HG02938 (cell line): ENCODE data around the gene PTPRG.

ENCODE experiments used
- ATAC-seq: cut with Tn5 transposase; IDR thresholded peaks from one replicate; pipeline ENCODE4 v1.9.1; 2021; ENCODE audit warnings: mild to moderate bottlenecking, moderate library complexity; ENCODE audit not compliant: unreplicated experiment

PTPRG gene

GRCh38 chr3:61616586-61616985 lies 55.2 kb downstream of the PTPRG start:
- no peak for ATAC-seq

- ATAC-seq = no peak
Measured at GRCh38 chr3:61617041-61617440, 55.7 kb downstream of the PTPRG start.

GRCh38 chr3:61617651-61618050 lies 56.3 kb downstream of the PTPRG start:
- no peak for ATAC-seq

- ATAC-seq = no peak
Measured at GRCh38 chr3:61618231-61618630, 56.9 kb downstream of the PTPRG start.

- ATAC-seq = no peak
Measured at GRCh38 chr3:61618871-61619270, 57.5 kb downstream of the PTPRG start.

- ATAC-seq = no peak
Measured at GRCh38 chr3:61620073-61620472, 58.7 kb downstream of the PTPRG start.

- no peak for ATAC-seq
Measured at GRCh38 chr3:61624300-61624699, 62.9 kb downstream of the PTPRG start.

- ATAC-seq = no peak
Measured at GRCh38 chr3:61625429-61625828, 64.1 kb downstream of the PTPRG start.

GRCh38 chr3:61626484-61626883 lies 65.1 kb downstream of the PTPRG start:
- ATAC-seq = no peak

- no peak for ATAC-seq
Measured at GRCh38 chr3:61627768-61628185, 66.4 kb downstream of the PTPRG start.

- no peak for ATAC-seq
Measured at GRCh38 chr3:61628636-61629035, 67.3 kb downstream of the PTPRG start.

- ATAC-seq = no peak
Measured at GRCh38 chr3:61629442-61629841, 68.1 kb downstream of the PTPRG start.

GRCh38 chr3:61631108-61631769 lies 69.9 kb downstream of the PTPRG start:
- ATAC-seq = no peak

GRCh38 chr3:61632568-61633175 lies 71.3 kb downstream of the PTPRG start:
- ATAC-seq = no peak

GRCh38 chr3:61634678-61635077 lies 73.3 kb downstream of the PTPRG start:
- no peak for ATAC-seq

- peak; percentile 76 for ATAC-seq
Measured at GRCh38 chr3:61637088-61638051, 76.0 kb downstream of the PTPRG start.

- ATAC-seq = no peak
Measured at GRCh38 chr3:61638741-61639140, 77.4 kb downstream of the PTPRG start.

GRCh38 chr3:61639991-61640390 lies 78.6 kb downstream of the PTPRG start:
- no peak for ATAC-seq

- no peak for ATAC-seq
Measured at GRCh38 chr3:61645148-61645547, 83.8 kb downstream of the PTPRG start.

GRCh38 chr3:61646360-61646759 lies 85.0 kb downstream of the PTPRG start:
- no peak for ATAC-seq

- no peak for ATAC-seq
Measured at GRCh38 chr3:61646851-61647525, 85.6 kb downstream of the PTPRG start.
